Cardiac muscle cell (in vitro differentiated cells and primary cell): ENCODE measurements around the gene PRKCH. TPM values are rescaled to one million over a fixed set of nuclear protein-coding genes. Genes with fewer than 3 reads are reported as not detected.
"Not testable (repeated sequence)": the region's sequence is repeated elsewhere in the genome, so short reads cannot be mapped to it uniquely, and the experiment has no call there.

Experiments
- DNase-seq, 2 donors: peaks; one replicate each; pipeline versions ENCODE4 v3.0.0 to v3.0.0-alpha.2; 2010 to 2017; ENCODE audit warnings: low read depth in 1 of 2, low spot score in 1 of 2
- H3K27ac ChIP-seq: fragments of 200-600 bp; sonication (generic); 2 replicates; pipeline ENCODE4 v1.5.1; 2016
- H3K27me3 ChIP-seq: fragments of 200-600 bp; sonication (generic); 2 replicates; pipeline ENCODE4 v1.6.0; 2016; ENCODE audit warnings: control low read depth
- H3K36me3 ChIP-seq: fragments of 200-600 bp; sonication (generic); 2 replicates; pipeline ENCODE4 v1.5.1; 2016; ENCODE audit warnings: control low read depth
- H3K4me1 ChIP-seq: fragments of 200-600 bp; sonication (generic); 2 replicates; pipeline ENCODE4 v1.8.1; 2017; ENCODE audit warnings: low read depth, mild to moderate bottlenecking, mixed run types
- H3K4me3 ChIP-seq: fragments of 200-600 bp; sonication (generic); 2 replicates; pipeline ENCODE4 v1.5.1; 2016; ENCODE audit warnings: mild to moderate bottlenecking
- H3K9me3 ChIP-seq: fragments of 200-600 bp; sonication (generic); 2 replicates; pipeline ENCODE4 v1.5.1; 2017; ENCODE audit warnings: low read depth, mild to moderate bottlenecking, control low read depth
- polyA plus RNA-seq: library from polyadenylated mRNA; unstranded; fragments of >200 nt; fragmentation: Nextera tagmentation; extraction: Ambion mirVana; gene quantifications from 2 replicates; pipeline ENCODE4 v1.2.1, GENCODE V29; 2016
- total RNA-seq: library from RNA; depleted of rRNA; stranded (reverse); fragments of >200 nt; gene quantifications from 2 replicates; pipeline ENCODE4 v1.2.3, GENCODE V29; 2016
- TF ChIP-seq, protein P1 (sequence below): IDR thresholded peaks from 2 replicates; pipeline ENCODE4 v1.5.1; 2012; ENCODE audit warnings: low read depth, mild to moderate bottlenecking, low read length

PRKCH gene
- total and polyA plus RNA-seq, 2 experiments from 2014 or later, result 51.0 to 128 TPM

DNA sequence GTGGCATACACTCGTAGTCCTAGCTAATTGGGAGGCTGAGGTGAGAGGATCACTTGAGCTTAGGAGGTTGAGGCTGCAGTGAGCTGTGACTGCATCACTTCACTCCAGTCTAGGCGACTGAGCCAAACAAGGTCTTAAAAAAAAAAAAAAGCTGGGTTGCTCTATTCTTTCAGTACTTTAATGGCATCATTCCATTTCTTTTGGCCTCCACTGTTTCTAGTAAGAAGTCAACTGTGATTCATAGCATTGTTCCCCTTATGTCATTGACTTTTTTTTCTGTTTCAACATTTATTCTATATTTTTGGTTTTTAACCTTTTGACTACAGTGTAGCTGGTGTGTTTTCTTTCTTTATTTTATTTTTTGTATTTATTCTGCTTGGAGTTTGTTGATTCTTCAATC is 16.7 kb upstream of the PRKCH start:
- Histone ChIP-seq H3K36me3 (no peaks in the 10 kb centered on the region), H3K27ac (no peak overlapping the region), H3K9me3 (no peaks in the 10 kb centered on the region), H3K4me1 (no peaks in the 10 kb centered on the region), H3K4me3 (no peak overlapping the region), H3K27me3 (no peaks in the 10 kb centered on the region)
- DNase-seq, result no peak
- TF ChIP-seq, protein P1, sequence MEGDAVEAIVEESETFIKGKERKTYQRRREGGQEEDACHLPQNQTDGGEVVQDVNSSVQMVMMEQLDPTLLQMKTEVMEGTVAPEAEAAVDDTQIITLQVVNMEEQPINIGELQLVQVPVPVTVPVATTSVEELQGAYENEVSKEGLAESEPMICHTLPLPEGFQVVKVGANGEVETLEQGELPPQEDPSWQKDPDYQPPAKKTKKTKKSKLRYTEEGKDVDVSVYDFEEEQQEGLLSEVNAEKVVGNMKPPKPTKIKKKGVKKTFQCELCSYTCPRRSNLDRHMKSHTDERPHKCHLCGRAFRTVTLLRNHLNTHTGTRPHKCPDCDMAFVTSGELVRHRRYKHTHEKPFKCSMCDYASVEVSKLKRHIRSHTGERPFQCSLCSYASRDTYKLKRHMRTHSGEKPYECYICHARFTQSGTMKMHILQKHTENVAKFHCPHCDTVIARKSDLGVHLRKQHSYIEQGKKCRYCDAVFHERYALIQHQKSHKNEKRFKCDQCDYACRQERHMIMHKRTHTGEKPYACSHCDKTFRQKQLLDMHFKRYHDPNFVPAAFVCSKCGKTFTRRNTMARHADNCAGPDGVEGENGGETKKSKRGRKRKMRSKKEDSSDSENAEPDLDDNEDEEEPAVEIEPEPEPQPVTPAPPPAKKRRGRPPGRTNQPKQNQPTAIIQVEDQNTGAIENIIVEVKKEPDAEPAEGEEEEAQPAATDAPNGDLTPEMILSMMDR, result no peak

DNA sequence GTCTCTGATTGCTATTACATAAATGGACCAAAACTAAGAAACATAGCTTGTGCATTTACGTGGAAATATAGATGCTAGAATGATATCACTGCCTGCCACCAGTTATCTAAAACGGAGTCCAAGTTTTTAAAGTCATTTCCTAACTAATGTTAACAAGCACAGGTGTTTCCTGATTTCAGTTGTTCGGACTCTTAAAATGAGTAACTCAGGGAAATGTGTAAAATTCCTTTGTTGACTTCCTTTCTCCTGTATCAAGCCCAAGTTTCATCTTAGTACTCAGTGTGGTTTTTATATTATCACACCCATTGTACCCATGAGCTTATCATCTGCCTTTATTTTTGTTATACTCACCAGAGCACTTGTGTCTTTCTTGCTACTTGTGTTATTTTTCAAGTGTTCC is 13.2 kb upstream of the PRKCH start:
- Histone ChIP-seq H3K27ac (no peak overlapping the region), H3K27me3 (no peaks in the 10 kb centered on the region), H3K9me3 (no peaks in the 10 kb centered on the region), H3K4me3 (no peak overlapping the region), H3K36me3 (no peaks in the 10 kb centered on the region), H3K4me1 (no peaks in the 10 kb centered on the region)
- peak in 1 of 2 donors; percentile 18 for DNase-seq
- TF ChIP-seq, protein P1, result no peak

DNA sequence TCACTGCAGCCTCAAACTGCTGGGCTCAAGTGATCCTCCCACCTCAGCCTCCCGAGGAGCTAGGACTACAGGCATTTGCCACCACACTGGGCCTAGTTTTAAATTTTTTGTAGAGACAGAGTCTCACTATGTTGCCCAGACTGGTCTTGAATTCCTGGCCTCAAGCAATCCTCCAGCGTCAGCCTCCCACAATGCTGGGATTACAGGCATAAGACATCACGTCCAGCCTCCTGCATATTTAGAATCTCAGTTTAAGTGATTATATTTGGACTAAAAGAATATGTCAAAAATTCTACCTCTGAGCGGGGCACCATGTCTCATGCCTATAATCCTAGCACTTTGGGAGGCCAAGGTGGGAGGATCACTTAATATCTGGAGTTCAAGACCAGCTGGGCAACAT is 12.7 kb upstream of the PRKCH start:
- not testable (repeated sequence) for H3K4me3 ChIP-seq, DNase-seq, H3K27me3 ChIP-seq, H3K4me1 ChIP-seq, H3K9me3 ChIP-seq, H3K36me3 ChIP-seq, H3K27ac ChIP-seq

DNA sequence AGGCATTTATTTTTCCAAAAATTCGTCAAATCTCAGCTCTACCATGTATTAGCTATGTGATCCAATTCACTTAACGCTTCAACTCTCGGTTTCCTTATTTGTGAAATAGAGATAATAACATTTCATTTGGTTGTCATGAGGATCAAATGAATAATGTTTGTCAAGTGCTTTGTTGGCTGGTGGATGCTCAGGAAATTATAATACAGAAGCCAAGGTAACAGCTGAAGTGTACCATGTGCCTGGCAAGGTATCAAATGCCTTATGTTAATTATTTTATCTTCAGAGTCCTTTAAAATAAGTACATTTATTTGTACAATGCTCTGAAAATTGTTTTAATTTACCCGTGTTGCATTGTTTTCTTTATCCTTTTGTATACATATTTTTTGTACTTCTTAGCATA is 6.1 kb upstream of the PRKCH start:
- Histone ChIP-seq H3K4me1 (no peaks in the 10 kb centered on the region), H3K9me3 (no peaks in the 10 kb centered on the region), H3K36me3 (no peaks in the 10 kb centered on the region), H3K27ac (no peak overlapping the region), H3K4me3 (no peak overlapping the region), H3K27me3 (no peaks in the 10 kb centered on the region)
- no peak for DNase-seq
- TF ChIP-seq, protein P1, result no peak

DNA sequence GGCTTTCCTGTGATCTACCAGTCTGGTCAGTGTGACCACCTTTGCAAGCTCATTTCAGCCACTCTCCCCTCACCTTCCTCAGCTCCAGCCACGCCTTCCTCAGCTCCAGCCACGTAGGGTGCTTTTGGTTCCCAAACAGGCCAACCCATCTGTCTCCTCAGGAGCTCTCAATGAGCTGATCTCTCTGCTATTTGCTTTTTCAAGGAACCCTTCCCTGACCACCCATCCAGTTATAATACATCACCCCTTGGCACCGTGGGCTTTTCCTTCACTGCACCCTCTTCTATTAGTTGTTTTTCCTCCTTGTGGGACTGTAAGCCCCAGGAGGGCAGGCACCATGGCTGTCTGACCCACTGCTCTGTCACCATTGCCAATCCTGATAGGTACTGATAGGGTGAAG is 2.3 kb upstream of the PRKCH start:
- peaks cover 9% of the 10 kb centered on the region for H3K4me1 ChIP-seq
- no peaks in the 10 kb centered on the region for H3K27me3 ChIP-seq
- no peaks in the 10 kb centered on the region for H3K9me3 ChIP-seq
- no peaks in the 10 kb centered on the region for H3K36me3 ChIP-seq
- no peak overlapping the region for H3K27ac ChIP-seq
- no peak for DNase-seq
- no peak overlapping the region for H3K4me3 ChIP-seq
- TF ChIP-seq, protein P1, result no peak

DNA sequence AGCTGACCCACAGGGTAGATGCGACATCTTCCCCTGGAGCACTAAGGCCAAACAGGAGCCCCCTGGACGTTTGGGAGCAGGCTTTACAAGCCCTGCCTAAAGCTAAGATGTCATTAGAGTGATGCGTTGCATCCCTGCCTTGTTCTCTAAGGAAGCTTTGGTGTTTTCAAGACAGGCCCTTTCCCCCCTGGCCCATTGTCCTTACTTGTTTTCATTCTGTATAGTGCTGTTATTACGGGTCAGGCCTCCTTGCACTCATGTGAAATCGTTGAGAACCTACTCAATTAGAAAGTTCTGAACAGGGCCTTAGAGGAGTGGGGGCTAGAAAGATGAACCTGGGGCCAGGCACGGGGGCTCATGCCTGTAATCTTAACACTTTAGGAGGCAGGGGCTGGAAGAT is 1.7 kb upstream of the PRKCH start:
- no peaks in the 10 kb centered on the region for H3K36me3 ChIP-seq
- H3K4me3 ChIP-seq, result no peak overlapping the region
- H3K27ac ChIP-seq, result no peak overlapping the region
- H3K4me1 ChIP-seq, result peaks cover 13% of the 10 kb centered on the region
- TF ChIP-seq, protein P1, result no peak
- no peaks in the 10 kb centered on the region for H3K27me3 ChIP-seq
- no peak for DNase-seq
- no peaks in the 10 kb centered on the region for H3K9me3 ChIP-seq

DNA sequence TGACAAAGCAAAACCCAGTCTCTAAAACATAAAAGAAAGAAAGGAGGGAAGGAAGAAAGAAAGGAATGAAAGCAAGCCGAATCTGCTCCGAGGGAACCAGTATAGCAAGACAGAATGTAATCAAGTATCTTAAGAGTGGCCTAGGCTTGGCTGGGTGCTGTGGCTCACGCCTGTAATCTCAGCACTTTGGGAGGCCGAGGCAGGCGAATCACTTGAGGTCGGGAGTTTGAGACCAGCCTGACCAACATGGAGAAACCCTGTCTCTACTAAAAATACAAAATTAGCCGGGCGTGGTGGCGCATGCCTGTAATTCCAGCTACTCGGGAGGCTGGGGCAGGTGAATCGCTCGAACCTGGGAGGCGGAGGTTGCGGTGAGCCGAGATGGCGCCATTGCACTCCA is 1.2 kb upstream of the PRKCH start:
- H3K4me3 ChIP-seq, H3K27me3 ChIP-seq, DNase-seq, H3K36me3 ChIP-seq, H3K9me3 ChIP-seq, H3K27ac ChIP-seq: not testable (repeated sequence)
- peaks cover 15% of the 10 kb centered on the region for H3K4me1 ChIP-seq
